Fibroblast of lung (primary cell): ENCODE results near the gene DPP4. TPM values are rescaled to one million over a fixed set of nuclear protein-coding genes. Genes with fewer than 3 reads are reported as not detected.

Experiments used
- DNase-seq, 2 donors: peaks; one replicate each; pipeline versions ENCODE4 v3.0.0 to v3.0.0-alpha.2; 2010; ENCODE audit warnings: low read depth in 2 of 2
- H2AFZ ChIP-seq: 2 replicates; pipeline ENCODE4 v1.5.1; 2012; ENCODE audit warnings: low read length, control low read depth, inconsistent platforms
- H3K27ac ChIP-seq: 2 replicates; pipeline ENCODE4 v1.5.1; 2011; ENCODE audit warnings: low read length, control low read depth; ENCODE audit not compliant: insufficient read depth
- H3K27me3 ChIP-seq: 2 replicates; pipeline ENCODE4 v1.5.1; 2011; ENCODE audit warnings: mild to moderate bottlenecking, low read length; ENCODE audit not compliant: control insufficient read depth, insufficient read depth
- H3K36me3 ChIP-seq: 2 replicates; pipeline ENCODE4 v1.5.1; 2011; ENCODE audit warnings: low read length; ENCODE audit not compliant: control insufficient read depth, insufficient read depth
- H3K4me1 ChIP-seq: 2 replicates; pipeline ENCODE4 v1.5.1; 2011; ENCODE audit warnings: low read length; ENCODE audit not compliant: control insufficient read depth, insufficient read depth; ENCODE audit errors: extremely low read depth
- H3K4me2 ChIP-seq: 2 replicates; pipeline ENCODE4 v1.5.1; 2011; ENCODE audit warnings: low read length, control low read depth; ENCODE audit not compliant: insufficient read depth; ENCODE audit errors: extremely low read depth
- H3K4me3 ChIP-seq, 4 experiments: fragments of 200-600 bp in 1 of 4; sonication (generic) in 1 of 4; replicated peaks in 1 of 4; 2 replicates each; pipeline ENCODE4 v1.5.1; 2011 to 2016; ENCODE audit warnings: low read length in 4 of 4, low read depth in 3 of 4, mild to moderate bottlenecking in 3 of 4, control low read depth in 2 of 4, inconsistent platforms in 1 of 4, mixed read lengths in 1 of 4; ENCODE audit not compliant: insufficient read depth in 1 of 4; ENCODE audit errors: control extremely low read depth in 1 of 4
- H3K79me2 ChIP-seq: 2 replicates; pipeline ENCODE4 v1.5.1; 2012; ENCODE audit warnings: mild to moderate bottlenecking, low read length, inconsistent platforms; ENCODE audit not compliant: control insufficient read depth, insufficient read depth
- H3K9ac ChIP-seq: 2 replicates; pipeline ENCODE4 v1.5.1; 2011; ENCODE audit warnings: mild to moderate bottlenecking, low read length, control low read depth; ENCODE audit not compliant: insufficient read depth
- H3K9me3 ChIP-seq: 2 replicates; pipeline ENCODE4 v1.5.1; 2012; ENCODE audit warnings: low read depth, low read length; ENCODE audit not compliant: control insufficient read depth, insufficient read depth
- H4K20me1 ChIP-seq: 2 replicates; pipeline ENCODE4 v1.5.1; 2011; ENCODE audit warnings: low read length; ENCODE audit not compliant: control insufficient read depth, insufficient read depth; ENCODE audit errors: extremely low read depth
- CTCF ChIP-seq, 2 donors: IDR thresholded peaks in 1 of 2; conservative IDR thresholded peaks in 1 of 2; 1 replicate in 1 of 2; 2 replicates in 1 of 2; pipeline ENCODE4 v1.5.1; 2011 to 2012; ENCODE audit warnings: low read length in 2 of 2, control low read depth in 1 of 2, inconsistent platforms in 1 of 2, low read depth in 1 of 2, mild to moderate bottlenecking in 1 of 2
- EZH2 ChIP-seq: IDR thresholded peaks from 2 replicates; pipeline ENCODE4 v1.5.1; 2012; ENCODE audit warnings: low read length, control low read depth, mild to moderate bottlenecking; ENCODE audit errors: missing control alignments
- polyA plus RNA-seq, 2 donors: library from polyadenylated mRNA; depleted of rRNA in 1 of 2; stranded (reverse) in 1 of 2; unstranded in 1 of 2; fragments of >200 nt; gene quantifications; 2 replicates each; pipeline ENCODE4 v1.2.1, GENCODE V29; 2011 to 2012; ENCODE audit warnings: missing spikeins in 1 of 2
- total RNA-seq: library from RNA; depleted of rRNA; stranded (reverse); fragments of >200 nt; gene quantifications from 2 replicates; pipeline ENCODE4 v1.2.1, GENCODE V29; 2014

The DPP4 gene
- total and polyA plus RNA-seq, 2 donors (not counting 1 experiment from before 2014, with no cell fraction given) = 58.1 to 297 TPM

- DNase-seq = no peak
These were observed 35.3 kb downstream of the DPP4 start for GRCh38 chr2:162038725-162039124.

GRCh38 chr2:162037886-162038285 lies 36.1 kb downstream of the DPP4 start:
- no peak overlapping the region for H3K4me2 ChIP-seq
- no peaks in the 10 kb centered on the region for H4K20me1 ChIP-seq
- H3K9ac ChIP-seq = no peak overlapping the region
- no peak overlapping the region for H2AFZ ChIP-seq
- H3K27me3 ChIP-seq = no peaks in the 10 kb centered on the region
- H3K4me1 ChIP-seq = no peaks in the 10 kb centered on the region
- H3K79me2 ChIP-seq = no peaks in the 10 kb centered on the region
- H3K4me3 ChIP-seq = no peak overlapping the region
- no peak for DNase-seq
- no peaks in the 10 kb centered on the region for H3K9me3 ChIP-seq
- H3K36me3 ChIP-seq = no peaks in the 10 kb centered on the region
- no peak for TF ChIP-seq CTCF (conservative IDR thresholded peaks at IDR 0.05 in 1 of 2, IDR thresholded peaks at IDR 0.05 in 1 of 2; ENCODE audit: low read depth in 1 of 2, low read length in 2 of 2)
- no peak for TF ChIP-seq EZH2
- H3K27ac ChIP-seq = no peak overlapping the region

More at GRCh38 chr2:162038725-162039124, 35.3 kb downstream of the DPP4 start:
- Histone ChIP-seq H3K4me2 (no peak overlapping the region), H3K27me3 (no peaks in the 10 kb centered on the region), H3K27ac (no peak overlapping the region), H3K4me3 (no peak overlapping the region), H3K36me3 (no peaks in the 10 kb centered on the region), H3K9me3 (no peaks in the 10 kb centered on the region), H4K20me1 (no peaks in the 10 kb centered on the region), H2AFZ (no peak overlapping the region), H3K9ac (no peak overlapping the region), H3K4me1 (no peaks in the 10 kb centered on the region), H3K79me2 (no peaks in the 10 kb centered on the region)
- TF ChIP-seq EZH2 = no peak
- TF ChIP-seq CTCF (conservative IDR thresholded peaks at IDR 0.05 in 1 of 2, IDR thresholded peaks at IDR 0.05 in 1 of 2; ENCODE audit: low read depth in 1 of 2, low read length in 2 of 2) = no peak

GRCh38 chr2:162037028-162037795 lies 36.8 kb downstream of the DPP4 start:
- H3K79me2 ChIP-seq = no peaks in the 10 kb centered on the region
- H3K4me1 ChIP-seq = no peaks in the 10 kb centered on the region
- H4K20me1 ChIP-seq = no peaks in the 10 kb centered on the region
- no peaks in the 10 kb centered on the region for H3K27me3 ChIP-seq
- peak in 1 of 2 donors; percentile 2 for DNase-seq
- no peak overlapping the region for H3K27ac ChIP-seq
- no peak for TF ChIP-seq CTCF (conservative IDR thresholded peaks at IDR 0.05 in 1 of 2, IDR thresholded peaks at IDR 0.05 in 1 of 2; ENCODE audit: low read depth in 1 of 2, low read length in 2 of 2)
- no peak for TF ChIP-seq EZH2
- H3K4me3 ChIP-seq = no peak overlapping the region
- H3K9me3 ChIP-seq = no peaks in the 10 kb centered on the region
- H3K4me2 ChIP-seq = no peak overlapping the region
- no peaks in the 10 kb centered on the region for H3K36me3 ChIP-seq
- no peak overlapping the region for H3K9ac ChIP-seq
- H2AFZ ChIP-seq = no peak overlapping the region
